H1 (cell line): ENCODE data around the gene DYNC1H1. TPM values are rescaled to one million over a fixed set of nuclear protein-coding genes. Genes with fewer than 3 reads are reported as not detected.

Experiments
- CTCF ChIA-PET: fragments of 300-600 bp; sonication (Branson Sonifier 250); formaldehyde crosslinking; loops from one replicate; lab custom pipeline; 2021; ENCODE audit not compliant: partially characterized antibody; lab: Charles Lee
- POLR2A ChIA-PET: fragments of 300-600 bp; sonication (Branson Sonifier 250); formaldehyde crosslinking; loops from one replicate; lab custom pipeline; 2021; ENCODE audit warnings: inconsistent platforms; ENCODE audit not compliant: partially characterized antibody; lab: Charles Lee
- DNase-seq, 2 experiments: peaks; one replicate each; pipeline versions ENCODE4 v3.0.0 to v3.0.0-alpha.2; 2010 to 2022; ENCODE audit warnings: low spot score in 2 of 2, low read depth in 1 of 2, mixed read lengths in 1 of 2
- FAIRE-seq: peaks from 2 replicates; lab custom pipeline; 2011; peaks lifted over from hg19 to GRCh38; lab: Jason Lieb, UNC
- H2AFZ ChIP-seq: 2 replicates; pipeline ENCODE4 v1.8.1; 2012; ENCODE audit warnings: low read length, inconsistent platforms
- H2AK5ac ChIP-seq: 2 replicates; pipeline ENCODE4 v1.6.1; 2013; ENCODE audit warnings: low read depth, low read length
- H2BK120ac ChIP-seq: replicated peaks from 2 replicates; pipeline ENCODE3; 2013; ENCODE audit warnings: low read depth, low read length, inconsistent platforms
- H2BK12ac ChIP-seq: 2 replicates; pipeline ENCODE4 v1.6.1; 2013; ENCODE audit warnings: low read depth, low read length
- H2BK15ac ChIP-seq: 2 replicates; pipeline ENCODE4 v1.6.1; 2013; ENCODE audit warnings: low read length
- H2BK20ac ChIP-seq: 2 replicates; pipeline ENCODE4 v1.6.1; 2013; ENCODE audit warnings: low read length
- H2BK5ac ChIP-seq: 2 replicates; pipeline ENCODE4 v1.6.1; 2013; ENCODE audit warnings: low read depth, low read length
- H3K14ac ChIP-seq: 2 replicates; pipeline ENCODE4 v1.6.1; 2013; ENCODE audit warnings: inconsistent platforms; ENCODE audit not compliant: insufficient read length
- H3K18ac ChIP-seq: 2 replicates; pipeline ENCODE4 v1.6.1; 2013; ENCODE audit warnings: low read length; ENCODE audit errors: extremely low read depth
- H3K23ac ChIP-seq: 2 replicates; pipeline ENCODE4 v1.6.1; 2013; ENCODE audit warnings: inconsistent platforms; ENCODE audit not compliant: insufficient read length
- H3K23me2 ChIP-seq: 2 replicates; pipeline ENCODE4 v1.6.1; 2013; ENCODE audit warnings: low read depth, low read length
- H3K27ac ChIP-seq: 2 replicates; pipeline ENCODE4 v1.6.1; 2011; ENCODE audit warnings: low read depth, low read length, inconsistent platforms
- H3K27me3 ChIP-seq, 4 experiments: replicated peaks in 1 of 4; 1 replicate in 1 of 4; 2 replicates in 3 of 4; pipeline versions ENCODE4 v1.6.1 to v1.8.1; 2011 to 2013; ENCODE audit warnings: low read length in 3 of 4, mild to moderate bottlenecking in 3 of 4, inconsistent platforms in 2 of 4, mixed read lengths in 2 of 4, moderate library complexity in 1 of 4; ENCODE audit not compliant: control insufficient read depth in 3 of 4, insufficient read depth in 3 of 4; ENCODE audit errors: extremely low read depth in 1 of 4
- H3K36me3 ChIP-seq, 4 experiments: 2 replicates each; pipeline versions ENCODE4 v1.6.1 to v1.8.1; 2011 to 2013; ENCODE audit warnings: mild to moderate bottlenecking in 4 of 4, low read length in 3 of 4, moderate library complexity in 2 of 4, control low read depth in 1 of 4, inconsistent platforms in 1 of 4; ENCODE audit not compliant: insufficient read depth in 4 of 4, control insufficient read depth in 2 of 4
- H3K4ac ChIP-seq: replicated peaks from 2 replicates; pipeline ENCODE3; 2013; ENCODE audit warnings: low read length, low read depth, mixed read lengths, inconsistent platforms; ENCODE audit not compliant: insufficient read length
- H3K4me1 ChIP-seq, 4 experiments: replicated peaks in 1 of 4; 1 replicate in 1 of 4; 2 replicates in 3 of 4; pipeline versions ENCODE4 v1.6.1 to v1.8.1; 2011 to 2013; ENCODE audit warnings: low read length in 3 of 4, inconsistent platforms in 2 of 4, mixed read lengths in 1 of 4; ENCODE audit not compliant: insufficient read depth in 4 of 4, control insufficient read depth in 3 of 4
- H3K4me2 ChIP-seq, 2 experiments: 2 replicates each; pipeline versions ENCODE4 v1.6.1 to v1.8.1; 2011 to 2013; ENCODE audit warnings: low read depth in 2 of 2, low read length in 2 of 2, control low read depth in 1 of 2, inconsistent platforms in 1 of 2, mild to moderate bottlenecking in 1 of 2; ENCODE audit not compliant: insufficient read depth in 1 of 2
- H3K4me3 ChIP-seq, 4 experiments: fragments of 200-600, 300-600 bp in 1 of 4; sonication (generic), shearing (Covaris generic), sonication (Bioruptor Twin) in 1 of 4; 2 replicates each; pipeline versions ENCODE4 v1.5.1 to v1.8.1; 2011 to 2016; ENCODE audit warnings: low read length in 4 of 4, low read depth in 3 of 4, control low read depth in 2 of 4, inconsistent platforms in 2 of 4, mild to moderate bottlenecking in 2 of 4, mixed read lengths in 1 of 4, moderate library complexity in 1 of 4; ENCODE audit not compliant: insufficient read depth in 2 of 4; ENCODE audit errors: extremely low read depth in 1 of 4
- H3K56ac ChIP-seq: replicated peaks from 2 replicates; pipeline ENCODE3; 2013; ENCODE audit warnings: low read depth, mild to moderate bottlenecking, mixed read lengths, low read length, inconsistent platforms; ENCODE audit not compliant: insufficient read length
- H3K79me1 ChIP-seq: 2 replicates; pipeline ENCODE4 v1.6.1; 2013; ENCODE audit warnings: low read depth, low read length, control low read depth
- H3K79me2 ChIP-seq, 2 experiments: 2 replicates each; pipeline versions ENCODE4 v1.6.1 to v1.8.1; 2012 to 2013; ENCODE audit warnings: low read length in 2 of 2, mild to moderate bottlenecking in 2 of 2, inconsistent platforms in 1 of 2; ENCODE audit not compliant: insufficient read depth in 2 of 2, control insufficient read depth in 1 of 2
- H3K9ac ChIP-seq, 4 experiments: replicated peaks in 1 of 4; 1 replicate in 1 of 4; 2 replicates in 3 of 4; pipeline versions ENCODE4 v1.6.1 to v1.8.1; 2011 to 2013; ENCODE audit warnings: low read depth in 3 of 4, low read length in 3 of 4, control low read depth in 2 of 4, mild to moderate bottlenecking in 2 of 4, moderate library complexity in 2 of 4, inconsistent platforms in 1 of 4; ENCODE audit errors: extremely low read depth in 1 of 4
- H3K9me3 ChIP-seq, 2 experiments: 2 replicates each; pipeline versions ENCODE4 v1.6.1 to v1.8.1; 2012 to 2013; ENCODE audit warnings: mild to moderate bottlenecking in 2 of 2, moderate library complexity in 2 of 2, control low read depth in 1 of 2, inconsistent platforms in 1 of 2, low read depth in 1 of 2, low read length in 1 of 2, mixed read lengths in 1 of 2; ENCODE audit not compliant: insufficient read depth in 2 of 2
- H4K20me1 ChIP-seq, 2 experiments: replicated peaks in 1 of 2; 2 replicates each; pipeline versions ENCODE3 to v1.8.1; 2011 to 2013; ENCODE audit warnings: inconsistent platforms in 2 of 2, low read length in 2 of 2, mild to moderate bottlenecking in 1 of 2; ENCODE audit not compliant: insufficient read depth in 2 of 2, control insufficient read depth in 1 of 2
- H4K5ac ChIP-seq: 2 replicates; pipeline ENCODE4 v1.6.1; 2013; ENCODE audit warnings: low read length, low read depth, mixed read lengths, inconsistent platforms; ENCODE audit not compliant: insufficient read length
- H4K8ac ChIP-seq: 2 replicates; pipeline ENCODE4 v1.8.0; 2013; ENCODE audit warnings: mild to moderate bottlenecking, moderate library complexity, low read length, inconsistent platforms; ENCODE audit not compliant: insufficient read depth; ENCODE audit errors: extremely low read depth
- H4K91ac ChIP-seq: replicated peaks from 2 replicates; pipeline ENCODE3; 2013; ENCODE audit warnings: low read length, mixed read lengths, inconsistent platforms; ENCODE audit not compliant: insufficient read length
- FOSL1 ChIP-seq: IDR thresholded peaks from 2 replicates; pipeline ENCODE4 v1.6.1; 2011; ENCODE audit warnings: mild to moderate bottlenecking, low read depth, low read length, moderate library complexity; ENCODE audit not compliant: insufficient read depth
- RNF2 ChIP-seq: fragments of 200-900, 300-1000 bp; sonication (generic); IDR thresholded peaks from 2 replicates; pipeline ENCODE4 v1.7.1; 2016; ENCODE audit warnings: borderline replicate concordance, low read depth, mild to moderate bottlenecking, antibody characterized with exemption, low read length; ENCODE audit not compliant: poor library complexity, severe bottlenecking; ENCODE audit errors: missing control alignments
- TAF1 ChIP-seq: IDR thresholded peaks from 2 replicates; pipeline ENCODE4 v1.6.1; 2011; ENCODE audit warnings: mild to moderate bottlenecking, low read depth, low read length
- WGBS, 2 experiments: shearing (Covaris generic) in 1 of 2; methylation state at CpG; one replicate each; pipeline versions ENCODE4 v1.1.6 to v1.1.7; 2013 to 2015; ENCODE audit warnings: low lambda C conversion rate in 2 of 2, mixed read lengths in 2 of 2, inconsistent platforms in 1 of 2, low coverage in 1 of 2, missing lambda C conversion rate in 1 of 2; ENCODE audit not compliant: insufficient replicate concordance in 2 of 2, insufficient coverage in 1 of 2, insufficient read length in 1 of 2; ENCODE audit errors: extremely low coverage in 1 of 2, missing lambda C conversion rate in 1 of 2; 5-methylcytosine and 5-hydroxymethylcytosine counted together
- polyA plus RNA-seq, 7 experiments: library from polyadenylated mRNA; depleted of rRNA in 3 of 7; stranded (reverse) in 5 of 7; unstranded in 2 of 7; fragments of >200 nt in 5 of 7; fragments of 200-250 nt in 2 of 7; gene quantifications; 1 replicate in 5 of 7; 2 replicates in 1 of 7; 4 replicates in 1 of 7; pipeline versions ENCODE4 v1.2.1 to v1.2.3, GENCODE V29; 2011 to 2013; ENCODE audit warnings: missing spikeins in 2 of 7, mixed read lengths in 2 of 7
- total RNA-seq: library from RNA; stranded (reverse); fragmentation: NEBNext Ultra II Directional; extraction: Animal tissue kit (Norgen Biotek cat#: 25700); gene quantifications from 2 replicates; pipeline ENCODE4 v1.2.1, GENCODE V29; 2021

Gene DYNC1H1
- total and polyA plus RNA-seq, 2 of the 8 experiments (the other 6 are each of a cell fraction or from before 2014, with no cell fraction given), result 238 to 387 TPM

GRCh38 chr14:101929096-101929495, 35.3 kb upstream of the DYNC1H1 start:
- Histone ChIP-seq H2AFZ (no peak overlapping the region), H2BK5ac (no peak overlapping the region), H3K4me3 (no peak overlapping the region), H2BK20ac (no peak overlapping the region), H3K27ac (no peak overlapping the region), H4K91ac (no peak overlapping the region), H3K18ac (no peak overlapping the region), H3K9ac (no peak overlapping the region), H4K8ac (no peak overlapping the region), H3K27me3 (peaks cover 0 to 5% (median 0%) of the 10 kb centered on the region in 4 experiments; a peak in 2 of 7 replicates), H3K14ac (no peak overlapping the region), H3K79me2 (no peaks in the 10 kb centered on the region), H3K23me2 (no peaks in the 10 kb centered on the region), H2BK15ac (no peak overlapping the region), H3K36me3 (peaks cover 0 to 2% (median 0%) of the 10 kb centered on the region in 4 experiments; a peak in 2 of 8 replicates), H4K20me1 (peaks cover 0 to 3% of the 10 kb centered on the region in 2 experiments), H3K4me2 (no peak overlapping the region), H2BK120ac (no peak overlapping the region), H3K9me3 (no peaks in the 10 kb centered on the region), H3K79me1 (no peaks in the 10 kb centered on the region), H3K56ac (no peak overlapping the region), H3K4ac (no peak overlapping the region), H3K23ac (no peak overlapping the region), H3K4me1 (no peaks in the 10 kb centered on the region), H2AK5ac (no peak overlapping the region), H2BK12ac (no peak overlapping the region), H4K5ac (no peak overlapping the region)
- DNase-seq (no peak), FAIRE-seq (no peak)
- TF ChIP-seq FOSL1 (no peak), RNF2 (no peak), TAF1 (no peak)
- 93% methylated on average over 10 of the region's 10 CpGs; no CpG with 5 or more reads in 1 of the 2 experiments for WGBS, 2 experiments
- CTCF ChIA-PET, result interaction anchor here (0.7 to 1.9 kb wide), 3 partner anchors 13 to 158 kb away, joined by 3 to 10 read pairs (median 3); no protein-coding TSS in a partner anchor
- POLR2A ChIA-PET, result interaction anchor here (1.0 kb wide), 1 partner anchor 121 kb away, joined by 3 read pairs; no protein-coding TSS in a partner anchor
